Gastrocnemius medialis (tissue), 4 donors: ENCODE measurements around the gene JCAD.

Source experiments
- POLR2A ChIP-seq, 2 donors: fragments of 450-650 bp; IDR thresholded peaks; one replicate each; pipeline ENCODE4 v1.6.1; 2017; ENCODE audit warnings: antibody characterized with exemption in 2 of 2, mild to moderate bottlenecking in 2 of 2, moderate library complexity in 2 of 2
- TF ChIP-seq, protein P1 (sequence below), 5 experiments: fragments of 450-650 bp in 3 of 5; fragments of 200-600 bp in 2 of 5; sonication (generic) in 2 of 5; IDR thresholded peaks in 4 of 5; conservative IDR thresholded peaks in 1 of 5; 1 replicate in 4 of 5; 2 replicates in 1 of 5; pipeline ENCODE4 v1.5.1; 2016 to 2019; ENCODE audit warnings: antibody characterized with exemption in 5 of 5, mild to moderate bottlenecking in 3 of 5, moderate library complexity in 3 of 5

DNA sequence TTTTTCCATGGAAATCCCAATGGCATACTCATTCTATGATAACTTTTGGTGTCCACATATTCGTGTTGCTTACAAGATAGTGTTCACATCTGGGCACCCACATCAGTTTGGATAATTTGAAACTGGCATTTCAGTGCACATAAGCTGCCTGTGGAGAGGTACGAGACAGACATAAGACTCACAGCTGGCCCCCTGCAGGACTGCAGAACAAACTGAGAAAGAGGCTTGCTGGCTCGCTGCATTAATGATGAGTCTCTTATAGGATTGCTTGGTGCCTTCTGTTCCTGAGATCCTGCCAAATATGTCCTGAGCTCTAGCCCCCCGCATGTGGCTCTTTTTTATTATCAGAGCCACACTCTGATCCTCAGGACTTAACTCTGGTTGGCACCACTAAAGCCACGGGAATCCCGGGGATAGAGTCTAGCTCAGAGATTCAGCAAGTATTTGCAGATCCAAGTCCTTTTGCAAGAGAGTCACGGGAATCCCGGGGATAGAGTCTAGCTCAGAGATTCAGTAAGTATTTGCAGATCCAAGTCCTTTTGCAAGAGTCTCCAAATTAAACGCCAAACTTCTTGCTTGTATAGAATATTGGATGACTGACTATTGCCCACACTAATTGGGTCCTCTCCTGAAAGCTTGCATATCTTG lies 34.0 kb upstream of the JCAD start:
- TF ChIP-seq, protein P1, sequence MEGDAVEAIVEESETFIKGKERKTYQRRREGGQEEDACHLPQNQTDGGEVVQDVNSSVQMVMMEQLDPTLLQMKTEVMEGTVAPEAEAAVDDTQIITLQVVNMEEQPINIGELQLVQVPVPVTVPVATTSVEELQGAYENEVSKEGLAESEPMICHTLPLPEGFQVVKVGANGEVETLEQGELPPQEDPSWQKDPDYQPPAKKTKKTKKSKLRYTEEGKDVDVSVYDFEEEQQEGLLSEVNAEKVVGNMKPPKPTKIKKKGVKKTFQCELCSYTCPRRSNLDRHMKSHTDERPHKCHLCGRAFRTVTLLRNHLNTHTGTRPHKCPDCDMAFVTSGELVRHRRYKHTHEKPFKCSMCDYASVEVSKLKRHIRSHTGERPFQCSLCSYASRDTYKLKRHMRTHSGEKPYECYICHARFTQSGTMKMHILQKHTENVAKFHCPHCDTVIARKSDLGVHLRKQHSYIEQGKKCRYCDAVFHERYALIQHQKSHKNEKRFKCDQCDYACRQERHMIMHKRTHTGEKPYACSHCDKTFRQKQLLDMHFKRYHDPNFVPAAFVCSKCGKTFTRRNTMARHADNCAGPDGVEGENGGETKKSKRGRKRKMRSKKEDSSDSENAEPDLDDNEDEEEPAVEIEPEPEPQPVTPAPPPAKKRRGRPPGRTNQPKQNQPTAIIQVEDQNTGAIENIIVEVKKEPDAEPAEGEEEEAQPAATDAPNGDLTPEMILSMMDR (IDR thresholded peaks at IDR 0.05 in 4 of 5, conservative IDR thresholded peaks at IDR 0.05 in 1 of 5): no peak
- TF ChIP-seq POLR2A (IDR thresholded peaks at IDR 0.05): no peak
